HG02623 (cell line): ENCODE data around the gene CDC26.
A peak's percentile ranks its signal among the peaks of the same experiment; 100 is the strongest.

ENCODE experiments used
- ATAC-seq: cut with Tn5 transposase; IDR thresholded peaks from one replicate; pipeline ENCODE4 v1.9.1; 2021; ENCODE audit warnings: moderate library complexity; ENCODE audit not compliant: unreplicated experiment

The CDC26 gene

GRCh38 chr9:113275157-113276131, at the start of gene CDC26, which contains the start of gene PRPF4:
CDC26 (minus strand) TSS chr9:113275572; CDS start chr9:113272507, 3,065 bp downstream.
PRPF4 (plus strand) TSS chr9:113275658; CDS start chr9:113275744, 86 bp downstream.
- peak; percentile 97 for ATAC-seq

GRCh38 chr9:113322671-113323070, 47.3 kb upstream of the CDC26 start:
- ATAC-seq, result no peak

GRCh38 chr9:113320051-113320450, 44.7 kb upstream of the CDC26 start:
- ATAC-seq, result no peak

GRCh38 chr9:113319054-113319453, 43.7 kb upstream of the CDC26 start:
- no peak for ATAC-seq

GRCh38 chr9:113317777-113318176, 42.4 kb upstream of the CDC26 start:
- no peak for ATAC-seq

- ATAC-seq, result no peak
These were observed 40.7 kb upstream of the CDC26 start for GRCh38 chr9:113316030-113316429.

- ATAC-seq, result no peak
These were observed 39.9 kb upstream of the CDC26 start for GRCh38 chr9:113315231-113315630.

- no peak for ATAC-seq
These were observed 37.9 kb upstream of the CDC26 start for GRCh38 chr9:113313261-113313660.

GRCh38 chr9:113311961-113312360, 36.6 kb upstream of the CDC26 start:
- no peak for ATAC-seq

- ATAC-seq, result no peak
These were observed 35.2 kb upstream of the CDC26 start for GRCh38 chr9:113310538-113310937.

- no peak for ATAC-seq
These were observed 33.9 kb upstream of the CDC26 start for GRCh38 chr9:113309204-113309813.

GRCh38 chr9:113307396-113307975, 32.1 kb upstream of the CDC26 start:
- ATAC-seq, result no peak

- ATAC-seq, result no peak
These were observed 31.2 kb upstream of the CDC26 start for GRCh38 chr9:113306566-113306965.

- no peak for ATAC-seq
These were observed 27.5 kb upstream of the CDC26 start, which contains the start of gene RNF183 for GRCh38 chr9:113302792-113303418. RNF183 (minus strand) TSS chr9:113303376; CDS start chr9:113298184, 5,192 bp downstream.

- no peak for ATAC-seq
These were observed 26.2 kb upstream of the CDC26 start for GRCh38 chr9:113301548-113301947.

GRCh38 chr9:113299800-113300292, 24.5 kb upstream of the CDC26 start:
- ATAC-seq, result no peak

- ATAC-seq, result no peak
These were observed 23.8 kb upstream of the CDC26 start for GRCh38 chr9:113298924-113299770.

GRCh38 chr9:113298311-113298710, 22.9 kb upstream of the CDC26 start:
- no peak for ATAC-seq

GRCh38 chr9:113296796-113297558, 21.6 kb upstream of the CDC26 start:
- no peak for ATAC-seq
